HG03097 (cell line): ENCODE data around the gene IQCN.

Experiments used
- ATAC-seq: cut with Tn5 transposase; IDR thresholded peaks from one replicate; pipeline ENCODE4 v1.9.1; 2021; ENCODE audit not compliant: unreplicated experiment, low FRiP score

Gene IQCN

GRCh38 chr19:18287836-18288772 is 13.9 kb upstream of the IQCN start:
- ATAC-seq, result no peak

- ATAC-seq, result no peak
These were observed 12.9 kb upstream of the IQCN start for GRCh38 chr19:18286973-18287635.

GRCh38 chr19:18284712-18285360 is 10.6 kb upstream of the IQCN start:
- no peak for ATAC-seq

- ATAC-seq, result no peak
These were observed 9.1 kb upstream of the IQCN start for GRCh38 chr19:18283338-18283737.

GRCh38 chr19:18282788-18283141 is 8.5 kb upstream of the IQCN start:
- no peak for ATAC-seq

GRCh38 chr19:18282021-18282787 is 8.0 kb upstream of the IQCN start:
- no peak for ATAC-seq

GRCh38 chr19:18281082-18282020 is 7.1 kb upstream of the IQCN start, which contains the start of gene JUND:
Gene JUND, minus strand, starts transcription at chr19:18281622. Its CDS starts 138 bp downstream, at chr19:18281484.
- ATAC-seq, result peak; percentile 67

- ATAC-seq, result peak; percentile 15
These were observed 6.2 kb upstream of the IQCN start for GRCh38 chr19:18280247-18281081.

GRCh38 chr19:18279516-18280246 is 5.4 kb upstream of the IQCN start:
- ATAC-seq, result peak; percentile 25

- ATAC-seq, result no peak
These were observed 4.9 kb upstream of the IQCN start for GRCh38 chr19:18279266-18279515.

- no peak for ATAC-seq
These were observed 4.4 kb upstream of the IQCN start for GRCh38 chr19:18278521-18279265.

- no peak for ATAC-seq
These were observed 617 bp upstream of the IQCN start for GRCh38 chr19:18274781-18275356.

GRCh38 chr19:18273561-18274218 is 562 bp downstream of the IQCN start:
- ATAC-seq, result no peak

- ATAC-seq, result no peak
These were observed 2.8 kb downstream of the IQCN start for GRCh38 chr19:18271433-18271841.

- ATAC-seq, result no peak
These were observed 3.9 kb downstream of the IQCN start for GRCh38 chr19:18270326-18270725.

- no peak for ATAC-seq
These were observed 5.1 kb downstream of the IQCN start for GRCh38 chr19:18269070-18269723.
